Spleen (tissue), 7 donors: ENCODE results near the gene CYP2B6.

ENCODE experiments used
- CTCF ChIP-seq, 11 experiments: fragments of 200-600 bp in 7 of 11; fragments of 450-650 bp in 4 of 11; sonication (generic) in 4 of 11; IDR thresholded peaks in 8 of 11; conservative IDR thresholded peaks in 3 of 11; 1 replicate in 7 of 11; 2 replicates in 4 of 11; pipeline versions ENCODE4 v1.4.0 to v1.8.0; 2016 to 2021; ENCODE audit warnings: antibody characterized with exemption in 11 of 11, inconsistent platforms in 4 of 11, mild to moderate bottlenecking in 1 of 11
- POLR2A ChIP-seq, 3 donors: fragments of 450-650 bp; IDR thresholded peaks; one replicate each; pipeline ENCODE4 v1.5.1; 2017; ENCODE audit warnings: antibody characterized with exemption in 3 of 3, mild to moderate bottlenecking in 1 of 3
- donor health status: DM: no; HTN: no; CAD: no; lungs with moderate emphysema.
- donor health status: DM: no; HTN: no; CAD: no.
- donor health status: DM: no; HTN: no; CAD: no.

DNA sequence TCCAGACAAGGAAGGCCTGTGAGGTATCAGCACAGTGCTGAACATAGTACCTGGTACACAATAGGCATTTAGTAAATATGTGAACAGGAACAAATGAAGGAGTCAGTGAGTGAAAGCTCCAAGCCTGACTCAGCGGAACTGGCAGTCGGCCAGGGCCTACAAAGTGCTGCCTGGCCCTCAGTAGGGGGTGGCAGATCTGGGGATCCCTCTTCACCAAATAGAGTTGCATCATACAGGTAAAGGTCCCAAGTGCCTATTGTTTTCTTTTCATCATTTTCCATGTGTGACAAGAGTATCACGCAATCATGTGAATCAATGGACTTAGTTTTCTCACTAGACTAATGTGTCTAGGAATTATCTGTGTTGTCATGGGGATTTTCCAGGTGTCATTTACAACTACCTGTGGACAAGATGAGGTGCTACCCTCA is 9.2 kb downstream of the CYP2B6 start:
- TF ChIP-seq CTCF (IDR thresholded peaks at IDR 0.05 in 8 of 11, conservative IDR thresholded peaks at IDR 0.05 in 3 of 11) = no peak
- no peak for TF ChIP-seq POLR2A (IDR thresholded peaks at IDR 0.05)
